NOMO-1 (cell line): Measurements from ENCODE around the gene ARL2BP.

Source experiments
- DNase-seq, 2 experiments: peaks; one replicate each; lab custom pipeline; 2025; ENCODE audit not compliant: unreplicated experiment in 2 of 2; lab: John Stamatoyannopoulos, UW

Gene ARL2BP

DNA sequence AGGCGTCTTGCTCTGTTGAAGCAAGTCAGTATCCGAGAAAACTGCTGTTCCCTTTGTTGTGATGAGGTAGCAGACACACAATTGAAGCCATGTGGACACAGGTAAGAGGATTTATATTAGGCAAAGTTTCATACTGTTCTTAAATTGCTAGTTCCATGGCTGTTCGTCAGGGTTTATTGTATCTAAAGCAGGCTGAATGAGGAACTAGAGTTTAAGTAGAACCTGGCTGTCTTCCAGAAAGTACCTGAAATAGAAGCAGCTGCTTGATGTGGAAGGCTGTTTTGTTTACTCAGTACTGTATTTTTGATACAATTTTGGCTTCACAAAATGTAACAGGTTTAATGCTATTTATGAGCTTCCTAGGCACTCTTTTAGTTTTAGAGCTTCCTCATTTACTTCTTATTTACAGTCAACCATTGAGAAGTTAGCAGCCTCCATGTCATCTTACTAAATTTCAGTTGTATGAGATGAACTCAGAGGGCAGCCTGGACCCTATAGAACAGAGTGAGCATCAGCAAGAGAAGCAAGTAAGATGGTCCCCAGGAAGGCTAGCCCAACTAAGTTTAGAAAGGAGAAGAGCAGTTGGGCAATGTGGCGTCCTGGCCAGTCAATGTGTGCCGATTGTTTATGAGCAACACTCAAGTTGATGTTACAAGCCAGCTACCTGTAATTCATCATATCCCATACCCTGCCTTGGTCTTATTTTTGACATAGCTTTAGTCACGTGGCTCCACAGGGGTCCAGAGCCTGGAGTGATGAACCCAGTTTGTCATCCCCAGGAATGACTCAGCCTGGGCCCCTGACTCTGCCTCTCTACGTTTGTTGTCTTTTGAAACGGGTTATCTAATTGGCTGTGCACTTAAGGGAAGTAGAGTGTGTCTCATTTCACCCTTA, 9.7 kb upstream of the ARL2BP start:
- peak; percentile 48 to 68 for DNase-seq

DNA sequence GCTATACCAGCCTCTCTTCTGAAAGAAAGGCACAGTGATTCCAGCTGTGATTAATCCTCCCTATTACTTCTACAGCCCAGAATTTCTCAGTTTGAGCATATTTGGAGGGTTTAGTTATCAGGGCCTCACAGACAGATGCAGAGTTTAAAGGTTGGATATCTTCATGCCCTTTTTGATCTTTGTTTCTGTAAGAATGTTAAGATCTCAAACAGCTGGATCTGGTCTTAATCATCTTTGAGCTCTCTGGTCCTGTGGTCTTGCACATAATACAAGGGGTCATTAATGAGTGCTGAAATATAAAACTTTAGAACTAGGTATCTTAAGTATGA, 9.1 kb upstream of the ARL2BP start:
- no peak for DNase-seq

DNA sequence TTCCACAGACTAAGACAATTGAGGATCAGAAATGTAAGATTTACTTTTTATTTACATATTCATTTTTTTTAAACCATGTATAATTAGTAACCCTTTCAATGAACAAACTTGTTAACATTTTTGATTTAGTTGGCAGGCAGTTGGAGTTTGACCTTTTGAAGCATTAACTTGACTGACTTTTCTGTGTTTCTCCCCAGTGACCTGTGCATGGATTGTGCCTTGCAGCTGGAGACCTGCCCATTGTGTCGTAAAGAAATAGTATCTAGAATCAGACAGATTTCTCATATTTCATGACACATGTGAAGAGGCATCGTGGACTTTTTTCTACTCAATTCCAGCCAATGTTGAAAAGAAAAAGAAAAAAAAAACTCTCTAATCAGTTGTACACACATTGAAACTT, 6.4 kb upstream of the ARL2BP start:
- DNase-seq, result no peak

DNA sequence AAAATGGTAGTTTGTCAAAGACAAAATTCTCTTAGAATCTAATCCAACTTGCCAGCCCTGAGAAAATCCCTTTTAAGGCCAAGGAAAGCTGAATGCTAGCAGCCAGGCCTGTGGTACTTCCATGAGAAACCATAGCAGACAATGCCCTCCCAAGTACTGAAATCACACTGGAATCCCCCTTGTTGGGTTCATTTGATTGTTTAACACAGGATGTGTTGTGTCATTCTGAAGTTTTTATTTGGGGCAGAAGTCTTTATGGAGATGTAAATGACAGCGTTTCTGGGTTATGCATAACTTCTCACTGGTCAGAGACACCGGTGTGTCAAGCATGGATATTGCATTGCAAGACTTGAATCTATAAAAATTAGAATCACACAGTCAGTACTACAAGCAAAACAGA, 6.0 kb upstream of the ARL2BP start:
- DNase-seq, result no peak

DNA sequence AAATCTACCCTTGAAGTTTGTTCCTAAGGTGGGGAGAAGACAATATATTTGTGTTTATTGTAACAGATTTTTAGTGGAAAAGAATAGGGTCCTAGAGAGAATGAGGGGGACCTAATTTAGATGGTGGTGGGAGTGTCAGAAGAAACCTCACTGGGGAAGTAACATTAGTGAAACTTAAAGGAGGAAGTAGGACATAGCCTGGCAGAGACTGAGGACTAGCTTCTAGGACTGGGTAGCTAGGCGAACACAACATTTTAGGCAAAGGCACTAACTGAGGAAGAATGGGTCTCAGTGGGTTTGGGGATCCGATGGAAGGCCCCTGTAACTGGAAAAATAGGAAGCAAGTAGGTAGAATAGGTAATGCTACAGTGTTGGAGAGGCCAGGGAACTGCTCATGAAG, 4.2 kb upstream of the ARL2BP start:
- peak; percentile 41 to 82 for DNase-seq

DNA sequence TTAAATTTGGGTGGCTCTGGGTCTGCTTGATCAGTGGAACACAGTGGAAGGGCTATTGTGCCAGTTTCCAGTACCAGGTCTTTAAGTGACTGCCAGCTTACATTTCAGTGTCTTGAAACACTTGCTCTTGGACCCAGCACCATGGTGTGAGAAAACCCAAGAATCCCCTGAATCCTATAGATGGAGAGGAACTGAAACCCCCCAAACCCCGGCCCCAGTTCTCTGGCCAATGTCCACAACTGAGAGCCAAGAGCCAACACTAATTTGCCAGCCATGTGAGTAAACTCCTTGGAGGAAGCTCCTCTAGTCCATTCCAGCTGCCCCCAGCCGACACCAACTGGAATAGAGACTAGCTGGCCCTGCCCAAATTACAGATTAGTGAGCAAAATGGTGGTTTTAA, 2.4 kb upstream of the ARL2BP start:
- DNase-seq, result no peak

DNA sequence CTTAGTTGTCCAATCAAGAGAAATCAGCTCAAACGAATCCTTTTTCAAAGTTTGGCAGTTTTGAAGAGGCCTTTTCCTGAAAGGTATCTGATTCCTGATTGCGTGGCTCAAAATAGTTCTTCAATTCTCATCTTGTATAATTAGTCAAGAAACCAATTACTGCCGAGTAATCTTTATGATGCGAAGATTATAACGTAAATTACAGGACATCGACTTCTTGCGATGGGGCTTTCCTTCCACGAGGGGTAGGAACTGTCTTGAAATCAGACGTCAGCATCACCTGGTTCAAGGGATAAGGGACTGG, 644 bp upstream of the ARL2BP start:
- DNase-seq, result no peak

DNA sequence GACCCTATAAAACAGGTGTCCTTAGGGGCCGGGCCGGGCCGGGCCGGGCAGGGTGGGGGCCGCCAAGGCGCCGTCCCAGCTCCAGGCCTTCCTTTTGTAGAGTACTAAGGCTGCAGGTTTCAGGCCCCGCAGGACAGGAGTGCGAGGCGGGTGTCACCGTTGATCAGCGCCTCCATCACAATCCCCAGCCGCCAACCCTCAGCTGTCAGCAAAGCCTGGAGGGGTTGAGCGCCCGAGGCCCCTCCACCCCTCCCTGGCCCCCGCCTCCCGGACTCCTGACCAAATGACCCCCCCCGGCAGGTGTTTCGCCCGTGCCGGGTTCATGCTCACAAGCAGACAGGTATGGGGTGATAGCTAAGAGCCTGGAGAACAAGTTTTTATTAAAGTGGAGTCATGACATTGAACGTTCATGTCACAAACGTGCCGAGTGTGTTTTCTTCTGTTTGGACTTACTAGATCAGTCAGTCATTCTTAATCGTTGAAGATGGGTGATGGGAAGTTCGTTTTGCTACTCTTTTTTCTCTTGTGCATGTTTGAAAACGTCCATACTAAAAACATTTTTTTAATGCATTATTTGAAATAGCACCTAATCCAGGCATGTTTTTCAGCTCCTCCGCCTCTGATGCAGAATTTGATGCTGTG, 534 bp downstream of the ARL2BP start:
- peak in 1 of 2 experiments; percentile 36 for DNase-seq

DNA sequence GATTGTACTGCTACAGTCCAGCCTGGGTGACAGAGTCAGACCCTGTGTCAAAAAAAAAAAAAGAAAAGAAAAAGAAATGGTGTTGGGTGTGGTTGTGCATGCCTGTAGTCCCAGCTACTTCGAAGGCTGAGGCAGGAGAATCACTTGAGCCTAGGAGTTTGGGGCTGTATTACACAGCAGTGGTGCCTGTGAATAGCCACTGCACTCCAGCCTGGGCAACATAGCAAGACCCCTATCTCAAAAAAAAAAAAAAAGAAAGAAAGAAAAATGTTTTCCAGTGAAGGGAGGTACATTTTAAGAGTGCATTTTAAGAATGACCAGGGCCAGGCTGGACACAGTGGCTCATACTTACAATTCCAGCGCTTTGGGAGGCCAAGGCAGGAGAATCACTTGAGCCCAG, 6.3 kb downstream of the ARL2BP start:
- DNase-seq, result no peak

DNA sequence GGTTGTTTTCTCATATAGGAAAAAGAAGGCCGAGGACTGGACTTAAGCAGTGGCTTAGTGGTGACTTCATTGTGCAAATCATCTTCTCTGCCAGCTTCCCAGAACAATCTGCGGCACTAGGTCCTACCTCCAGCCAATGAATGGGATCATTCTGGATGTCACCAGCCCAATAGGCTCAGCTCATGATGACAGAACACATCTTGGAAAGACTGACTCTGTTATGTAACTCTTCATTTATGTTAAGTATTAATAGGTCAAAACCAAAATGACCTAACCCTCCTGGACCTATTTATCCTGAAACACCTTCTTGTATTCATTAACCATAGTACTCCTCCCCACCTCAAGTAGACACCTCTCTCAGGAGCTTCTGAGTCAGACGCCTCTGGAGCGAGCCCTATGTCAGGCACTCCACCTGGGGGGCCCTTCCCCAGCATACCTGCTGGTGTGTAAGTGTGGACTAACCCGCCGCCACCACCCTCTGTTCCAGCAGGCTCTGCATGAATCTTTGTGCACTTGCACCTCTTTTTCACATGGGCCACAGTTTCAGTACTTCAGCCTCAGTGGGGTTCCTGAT, 7.2 kb downstream of the ARL2BP start:
- no peak for DNase-seq

DNA sequence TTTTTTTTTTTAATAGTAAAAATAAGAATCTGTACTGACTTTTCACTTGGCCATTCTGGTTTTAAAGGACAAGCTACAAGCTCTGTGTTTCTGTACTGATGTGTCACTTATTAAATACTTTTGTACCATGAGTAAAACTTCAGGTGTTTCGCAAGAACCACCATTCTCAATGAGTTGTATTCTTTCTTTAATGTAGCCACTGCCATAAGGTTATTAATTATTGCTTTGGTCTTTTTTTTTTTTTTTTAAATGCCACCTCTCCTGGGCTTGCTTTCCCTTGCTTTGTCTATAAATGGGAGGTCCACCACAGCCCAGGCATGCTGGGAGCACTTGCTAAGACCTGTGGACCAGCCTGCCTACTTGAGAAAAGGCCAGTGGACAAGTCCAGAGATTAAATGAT, 8.4 kb downstream of the ARL2BP start:
- no peak for DNase-seq

DNA sequence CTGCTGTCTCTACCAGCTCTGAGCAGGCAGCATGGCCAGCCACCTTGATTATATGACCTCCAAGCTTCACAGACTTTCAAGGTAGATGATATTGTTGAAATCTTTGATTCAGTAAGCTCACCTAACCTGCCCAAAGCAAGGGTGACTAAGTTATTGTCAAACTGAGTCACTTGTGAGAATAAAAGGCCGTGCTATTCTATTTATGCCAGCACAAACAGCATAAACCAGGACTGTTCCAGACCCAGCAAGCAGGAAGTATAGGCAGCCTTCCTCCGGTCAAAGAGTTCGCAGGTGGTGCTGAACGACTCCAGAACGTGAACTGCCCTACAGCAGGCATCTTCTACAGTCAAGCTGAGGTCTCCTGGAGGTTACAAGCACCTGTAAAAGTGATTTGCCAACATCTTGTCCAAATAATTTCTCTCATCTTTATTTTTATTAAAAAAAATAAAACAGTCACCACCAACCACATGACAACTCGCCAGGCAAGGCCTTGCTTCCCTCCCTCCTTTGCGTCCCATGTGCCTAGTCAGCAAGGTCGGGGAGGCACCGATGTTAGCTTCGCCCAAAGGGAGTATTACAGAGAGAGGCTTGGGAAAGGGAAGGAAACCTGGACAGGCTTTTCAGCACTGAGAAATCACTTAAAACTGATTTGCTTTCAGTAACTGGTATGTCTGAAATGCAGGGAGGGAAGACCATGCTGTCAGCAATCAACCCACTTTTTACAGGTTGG, 10.8 kb downstream of the ARL2BP start:
- DNase-seq, result no peak

DNA sequence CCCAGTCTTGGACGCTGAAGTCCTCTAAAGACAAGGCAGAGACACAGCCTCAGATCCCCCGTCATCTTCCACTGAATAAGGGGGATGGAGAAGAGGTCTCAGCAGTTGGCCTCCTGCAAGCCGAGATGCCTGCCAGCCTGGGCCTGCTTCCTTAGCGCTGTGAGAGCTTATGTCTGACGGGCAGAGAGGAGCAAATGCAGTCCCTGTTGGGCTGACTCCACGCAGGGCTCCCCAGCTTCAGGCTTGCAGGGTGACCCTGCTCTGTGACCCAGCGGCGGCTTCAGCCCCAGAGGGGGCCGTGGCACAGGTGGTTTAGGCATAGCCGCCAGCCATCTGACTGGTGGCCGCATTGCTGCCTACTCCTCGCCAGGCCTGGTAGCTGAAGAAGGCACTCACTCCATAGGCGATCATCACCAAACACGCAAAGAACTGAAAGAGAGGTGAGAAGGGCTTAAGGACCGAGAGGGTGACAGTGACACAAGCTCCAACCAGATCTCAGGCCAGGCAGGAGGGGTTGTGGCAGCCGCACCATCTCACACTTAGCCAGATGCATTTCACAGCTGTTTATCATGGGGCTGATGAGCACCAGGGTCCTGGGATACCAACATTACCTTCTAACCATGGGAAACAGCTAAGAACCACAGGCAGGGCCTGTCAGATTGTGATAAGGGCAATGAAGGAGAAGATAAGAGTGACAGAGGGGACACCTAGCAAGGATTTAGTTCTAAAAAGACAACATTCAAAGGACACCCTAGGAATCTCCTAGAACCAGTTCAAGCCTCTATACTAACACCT, 11.7 kb downstream of the ARL2BP start:
- no peak for DNase-seq

DNA sequence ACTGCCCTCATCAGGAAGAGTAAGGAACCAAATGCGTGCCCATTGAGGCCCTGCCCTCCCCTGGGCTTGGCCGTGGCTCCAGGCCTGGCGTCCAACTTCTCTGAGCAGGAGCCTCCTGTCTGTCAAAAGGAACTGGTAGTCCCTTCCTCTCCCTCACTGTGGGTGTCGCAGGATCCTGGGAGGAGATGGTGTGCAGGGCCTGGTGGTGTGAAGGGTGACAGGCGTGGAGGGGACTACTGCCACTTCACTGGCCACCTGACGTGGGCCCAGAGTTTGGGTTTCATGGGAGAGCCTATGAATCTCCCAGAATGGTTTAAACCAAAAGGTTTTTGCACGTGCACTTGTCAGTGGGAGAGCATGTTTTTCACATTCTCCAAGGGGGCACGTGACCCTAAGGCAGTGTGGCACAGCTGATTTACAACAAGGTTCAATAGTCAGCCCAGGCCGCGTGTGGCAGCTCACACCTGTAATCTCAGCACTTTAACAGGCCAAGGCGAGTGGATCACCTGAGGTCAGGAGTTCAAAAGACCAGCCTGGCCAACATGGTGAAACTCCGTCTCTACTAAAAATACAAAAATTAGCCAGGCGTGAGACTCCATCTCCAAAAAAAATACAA, 12.5 kb downstream of the ARL2BP start:
- DNase-seq, result no peak

DNA sequence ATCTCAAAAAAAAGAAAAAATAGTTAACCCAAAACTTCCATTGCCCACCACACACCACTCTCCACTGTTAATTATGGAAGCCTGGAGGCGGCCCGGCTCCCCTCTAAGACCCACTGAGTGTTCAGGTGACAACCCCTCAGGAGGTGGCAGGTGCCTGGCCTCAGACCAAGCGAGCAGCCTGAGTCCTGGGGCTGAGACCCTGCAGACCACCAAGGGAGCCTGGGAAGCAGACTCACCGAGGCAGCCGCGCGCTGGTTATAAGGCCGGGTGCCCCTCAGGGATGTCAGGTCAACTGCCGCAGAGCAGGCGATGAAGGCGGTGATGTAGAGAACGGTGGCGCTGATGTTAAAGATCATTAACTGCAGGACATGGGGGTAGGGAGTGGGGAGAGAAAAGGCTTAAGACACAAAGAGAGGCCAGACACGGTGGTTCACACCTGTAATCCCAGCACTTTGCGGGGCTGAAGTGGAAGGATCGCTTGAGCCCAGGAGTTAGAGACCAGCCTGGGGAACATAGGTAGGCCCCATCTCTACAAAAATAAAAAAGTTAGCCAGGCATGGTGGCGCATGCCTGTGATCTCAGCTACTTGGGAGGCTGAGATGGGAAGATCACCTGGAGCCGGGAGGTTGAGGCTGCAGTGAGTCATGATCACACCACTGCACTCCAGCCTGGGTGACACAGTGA, 13.3 kb downstream of the ARL2BP start:
- no peak for DNase-seq

DNA sequence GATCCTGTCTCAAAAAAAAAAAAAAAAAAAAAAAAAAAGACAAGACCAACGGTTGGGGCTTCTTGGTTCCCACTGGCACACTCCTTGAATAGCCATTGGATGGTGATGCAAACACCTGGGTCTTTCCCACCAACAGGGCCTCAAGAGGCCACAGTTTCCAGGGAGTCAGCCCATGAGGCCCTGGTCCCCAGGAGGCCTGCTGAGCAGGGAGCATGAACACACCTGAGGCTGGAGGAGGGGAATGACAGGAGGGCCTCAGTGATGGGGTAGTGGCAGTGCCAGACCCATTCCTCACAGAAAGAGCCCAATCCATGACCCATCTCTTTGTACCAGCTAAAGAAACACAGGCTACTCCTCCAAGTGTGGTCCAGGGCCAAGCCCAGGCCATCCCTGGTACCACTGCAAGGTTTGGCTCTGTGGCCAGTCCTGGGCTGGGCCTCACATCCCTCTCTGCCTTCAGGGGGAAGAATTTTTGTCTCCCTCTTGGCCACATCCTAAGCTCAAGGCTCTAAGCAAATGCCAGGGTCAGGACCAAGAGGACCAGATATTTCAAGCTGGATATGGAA, 13.9 kb downstream of the ARL2BP start:
- DNase-seq, result no peak

DNA sequence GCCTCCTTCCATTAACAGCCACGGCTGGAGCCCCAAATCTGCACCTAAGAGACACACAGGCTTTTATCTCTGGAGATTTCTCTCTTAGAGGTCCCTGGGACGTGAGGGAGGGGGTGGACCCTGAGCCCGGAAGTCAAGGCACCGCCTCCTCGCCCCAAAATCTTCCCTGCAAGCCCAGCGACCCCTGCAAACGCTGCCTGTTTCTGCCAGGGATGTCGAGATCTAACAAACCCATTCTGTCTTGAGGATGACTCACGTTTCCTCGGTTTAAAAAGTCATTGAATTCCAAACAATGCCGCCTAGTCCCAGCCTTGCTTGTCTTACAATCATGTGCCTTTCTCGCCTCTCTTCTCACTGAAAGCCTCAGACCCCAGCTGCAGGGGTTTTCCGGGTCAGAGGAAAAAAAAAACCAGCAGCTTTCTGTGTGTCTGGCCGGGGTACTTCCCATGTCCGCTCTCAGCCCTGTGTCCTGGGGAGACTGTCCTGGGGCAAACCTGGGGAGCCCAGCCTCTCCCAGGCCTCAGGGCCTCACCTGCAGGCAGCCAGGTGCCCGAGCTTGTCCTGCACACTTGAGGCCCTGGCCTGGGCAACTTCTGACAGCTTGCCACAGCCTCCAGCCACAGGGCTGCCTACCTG, 15.4 kb downstream of the ARL2BP start:
- DNase-seq, result no peak

DNA sequence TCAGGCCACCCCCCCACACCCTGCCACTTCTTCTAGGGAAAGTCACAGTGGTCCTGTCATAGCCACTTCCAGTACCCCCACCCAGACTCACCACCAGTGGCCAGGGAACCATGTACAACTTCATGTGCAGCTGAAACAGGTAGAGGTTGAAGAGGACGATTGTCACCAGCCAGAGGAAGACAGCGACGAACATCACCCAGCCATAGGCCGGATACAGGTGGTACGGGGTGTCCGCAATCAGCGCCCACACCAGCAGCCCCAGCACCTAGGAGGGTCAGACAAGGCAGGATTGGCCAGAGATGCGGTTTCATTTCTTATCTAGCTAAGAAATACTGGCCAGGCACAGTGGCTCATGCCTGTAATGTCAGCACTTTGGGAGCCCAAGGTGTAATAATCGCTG, 16.7 kb downstream of the ARL2BP start:
- no peak for DNase-seq
